ENCODE results near the gene RNFT1. TPM values are rescaled to one million over a fixed set of nuclear protein-coding genes. Genes with fewer than 3 reads are reported as not detected.
"Not testable (repeated sequence)": the region's sequence is repeated elsewhere in the genome, so short reads cannot be mapped to it uniquely, and the experiment has no call there.

Gene RNFT1
- total and polyA plus RNA-seq, 4 experiments from 2014 or later: 23.2 to 40.3 (median 35.1) TPM

GRCh38 chr17:59954856-59955255, 9.7 kb downstream of the RNFT1 start:
- Mint-ChIP-seq H3K27ac (peak overlapping the region in 2 of 7 donors; percentile 19 to 36), H3K9me3 (no peaks in the 10 kb centered on the region), H3K36me3 (peaks cover 22 to 72% of the 10 kb centered on the region in 2 donors), H3K4me3 (no peak overlapping the region), H3K4me1 (peaks cover 9 to 17% (median 14%) of the 10 kb centered on the region in 4 donors), H3K27me3 (no peaks in the 10 kb centered on the region)
- Histone ChIP-seq H3K27ac (ENCODE audit: low read depth, low read length) (no peak overlapping the region), H3K4me1 (ENCODE audit: insufficient read depth, low read length) (no peaks in the 10 kb centered on the region), H3K4me3 (ENCODE audit: low read length in 2 of 2) (no peak overlapping the region), H3K9me3 (ENCODE audit: control insufficient read depth in 1 of 2, low read length in 2 of 2) (no peaks in the 10 kb centered on the region), H3K27me3 (ENCODE audit: insufficient read depth, low read length) (no peaks in the 10 kb centered on the region), H3K36me3 (ENCODE audit: insufficient read depth, low read length) (no peaks in the 10 kb centered on the region)
- ChIA-PET POLR2A (ENCODE audit: partially characterized antibody) (interaction anchor here (1.4 kb wide), 1 partner anchor 10 kb away, joined by 4 read pairs; the partner anchor contains the start of gene RNFT1), CTCF (ENCODE audit: partially characterized antibody) (no interaction called here)
- intact Hi-C loops (cut with micrococcal nuclease): no loop called here
- no peak for DNase-seq

- no peaks in the 10 kb centered on the region for H3K27me3 Mint-ChIP-seq
- H3K36me3 Mint-ChIP-seq: peaks cover 30 to 64% of the 10 kb centered on the region in 2 donors
- H3K9me3 Mint-ChIP-seq: no peaks in the 10 kb centered on the region
- peak overlapping the region in 1 of 7 donors; percentile 22 for H3K27ac Mint-ChIP-seq
- H3K36me3 ChIP-seq (ENCODE audit: insufficient read depth, low read length): peaks cover 17% of the 10 kb centered on the region
- no peak for DNase-seq
- intact Hi-C loops (cut with micrococcal nuclease): no loop called here
- no peak overlapping the region for H3K27ac ChIP-seq (ENCODE audit: low read depth, low read length)
- no peaks in the 10 kb centered on the region for H3K27me3 ChIP-seq (ENCODE audit: insufficient read depth, low read length)
- no peaks in the 10 kb centered on the region for H3K4me1 ChIP-seq (ENCODE audit: insufficient read depth, low read length)
- no peaks in the 10 kb centered on the region for H3K9me3 ChIP-seq (ENCODE audit: control insufficient read depth in 1 of 2, low read length in 2 of 2)
- H3K4me3 Mint-ChIP-seq: no peak overlapping the region
- H3K4me1 Mint-ChIP-seq: peaks cover 3 to 13% (median 4%) of the 10 kb centered on the region in 4 donors
- H3K4me3 ChIP-seq (ENCODE audit: low read length in 2 of 2): no peak overlapping the region
- ChIA-PET POLR2A (ENCODE audit: partially characterized antibody) (interaction anchor here (0.8 kb wide), 1 partner anchor 15 kb away, joined by 4 read pairs; the partner anchor contains the start of gene RNFT1), CTCF (ENCODE audit: partially characterized antibody) (interaction anchor here (1.1 kb wide), 1 partner anchor 8 kb away, joined by 3 read pairs; no protein-coding TSS in a partner anchor)
These were observed 14.5 kb downstream of the RNFT1 start for GRCh38 chr17:59950049-59950448.

- H3K4me3 Mint-ChIP-seq; DNase-seq; intact Hi-C loops (cut with micrococcal nuclease); H3K9me3 ChIP-seq (ENCODE audit: control insufficient read depth in 1 of 2, low read length in 2 of 2); H3K27ac ChIP-seq (ENCODE audit: low read depth, low read length); CTCF ChIA-PET (ENCODE audit: partially characterized antibody); H3K27me3 Mint-ChIP-seq; H3K9me3 Mint-ChIP-seq; POLR2A ChIA-PET (ENCODE audit: partially characterized antibody); H3K4me1 ChIP-seq (ENCODE audit: insufficient read depth, low read length); H3K4me3 ChIP-seq (ENCODE audit: low read length in 2 of 2); H3K27me3 ChIP-seq (ENCODE audit: insufficient read depth, low read length): not testable (repeated sequence)
- H3K27ac Mint-ChIP-seq: peak overlapping the region in 3 of 7 donors; percentile 61 to 65 (median 63)
- peaks cover 3 to 13% (median 3%) of the 10 kb centered on the region in 4 donors for H3K4me1 Mint-ChIP-seq
- H3K36me3 ChIP-seq (ENCODE audit: insufficient read depth, low read length): peaks cover 25% of the 10 kb centered on the region
- peaks cover 25 to 67% of the 10 kb centered on the region in 2 donors for H3K36me3 Mint-ChIP-seq
These were observed 17.2 kb downstream of the RNFT1 start for GRCh38 chr17:59947310-59947709.

GRCh38 chr17:59946433-59946832, 18.1 kb downstream of the RNFT1 start:
- POLR2A ChIA-PET (ENCODE audit: partially characterized antibody); CTCF ChIA-PET (ENCODE audit: partially characterized antibody): not testable (repeated sequence)
- peaks cover 28 to 64% of the 10 kb centered on the region in 2 donors for H3K36me3 Mint-ChIP-seq

GRCh38 chr17:59941131-59941530, 23.4 kb downstream of the RNFT1 start:
- H3K4me3 ChIP-seq (ENCODE audit: low read length in 2 of 2): no peak overlapping the region
- H3K36me3 Mint-ChIP-seq: peaks cover 42 to 67% of the 10 kb centered on the region in 2 donors
- H3K27ac Mint-ChIP-seq: peak overlapping the region in 2 of 7 donors; percentile 18 to 52
- DNase-seq: no peak
- no peaks in the 10 kb centered on the region for H3K9me3 Mint-ChIP-seq
- intact Hi-C loops (cut with micrococcal nuclease): no loop called here
- no peak overlapping the region for H3K4me3 Mint-ChIP-seq
- H3K27ac ChIP-seq (ENCODE audit: low read depth, low read length): no peak overlapping the region
- CTCF ChIA-PET (ENCODE audit: partially characterized antibody): interaction anchor here (0.6 to 1.8 kb wide), 3 partner anchors 27 to 1929 kb away, joined by 3 to 6 read pairs (median 3); no protein-coding TSS in a partner anchor
- peaks cover 40% of the 10 kb centered on the region for H3K36me3 ChIP-seq (ENCODE audit: insufficient read depth, low read length)
- no peaks in the 10 kb centered on the region for H3K9me3 ChIP-seq (ENCODE audit: control insufficient read depth in 1 of 2, low read length in 2 of 2)
- no peaks in the 10 kb centered on the region for H3K27me3 Mint-ChIP-seq
- no peaks in the 10 kb centered on the region for H3K4me1 ChIP-seq (ENCODE audit: insufficient read depth, low read length)
- no peaks in the 10 kb centered on the region for H3K27me3 ChIP-seq (ENCODE audit: insufficient read depth, low read length)
- H3K4me1 Mint-ChIP-seq: peaks cover 0 to 4% (median 0%) of the 10 kb centered on the region in 4 donors
- POLR2A ChIA-PET (ENCODE audit: partially characterized antibody): interaction anchor here (0.8 kb wide), 1 partner anchor 23 kb away, joined by 3 read pairs; the partner anchor contains the start of gene RNFT1

More at GRCh38 chr17:59946433-59946832, 18.1 kb downstream of the RNFT1 start:
- peak overlapping the region in 3 of 7 donors; percentile 18 to 32 (median 29) for H3K27ac Mint-ChIP-seq
- H3K4me3 Mint-ChIP-seq; H3K4me3 ChIP-seq (ENCODE audit: low read length in 2 of 2); H3K27me3 ChIP-seq (ENCODE audit: insufficient read depth, low read length); H3K9me3 Mint-ChIP-seq; H3K4me1 ChIP-seq (ENCODE audit: insufficient read depth, low read length); H3K9me3 ChIP-seq (ENCODE audit: control insufficient read depth in 1 of 2, low read length in 2 of 2); H3K27me3 Mint-ChIP-seq; H3K27ac ChIP-seq (ENCODE audit: low read depth, low read length); intact Hi-C loops (cut with micrococcal nuclease); DNase-seq; H3K4me1 Mint-ChIP-seq: not testable (repeated sequence)
- peaks cover 30% of the 10 kb centered on the region for H3K36me3 ChIP-seq (ENCODE audit: insufficient read depth, low read length)

- DNase-seq; H3K27me3 Mint-ChIP-seq; intact Hi-C loops (cut with micrococcal nuclease); H3K9me3 ChIP-seq (ENCODE audit: control insufficient read depth in 1 of 2, low read length in 2 of 2); H3K27me3 ChIP-seq (ENCODE audit: insufficient read depth, low read length); H3K4me1 ChIP-seq (ENCODE audit: insufficient read depth, low read length); H3K4me1 Mint-ChIP-seq; H3K4me3 Mint-ChIP-seq; H3K9me3 Mint-ChIP-seq; H3K27ac ChIP-seq (ENCODE audit: low read depth, low read length); H3K4me3 ChIP-seq (ENCODE audit: low read length in 2 of 2): not testable (repeated sequence)
- Mint-ChIP-seq H3K27ac (peak overlapping the region in 1 of 7 donors; percentile 52), H3K36me3 (peaks cover 40 to 67% of the 10 kb centered on the region in 2 donors)
- H3K36me3 ChIP-seq (ENCODE audit: insufficient read depth, low read length): peaks cover 40% of the 10 kb centered on the region
- CTCF ChIA-PET (ENCODE audit: partially characterized antibody): interaction anchor here (0.7 to 1.8 kb wide), 2 partner anchors 26 to 1930 kb away, joined by 3 to 6 read pairs; no protein-coding TSS in a partner anchor
- POLR2A ChIA-PET (ENCODE audit: partially characterized antibody): interaction anchor here (0.8 kb wide), 1 partner anchor 24 kb away, joined by 3 read pairs; the partner anchor contains the start of gene RNFT1
These were observed 23.8 kb downstream of the RNFT1 start for GRCh38 chr17:59940697-59941096.

- H3K27me3 ChIP-seq (ENCODE audit: insufficient read depth, low read length); H3K27me3 Mint-ChIP-seq; intact Hi-C loops (cut with micrococcal nuclease); H3K9me3 Mint-ChIP-seq; H3K4me1 ChIP-seq (ENCODE audit: insufficient read depth, low read length); DNase-seq; H3K4me3 ChIP-seq (ENCODE audit: low read length in 2 of 2); H3K4me3 Mint-ChIP-seq; POLR2A ChIA-PET (ENCODE audit: partially characterized antibody); H3K27ac ChIP-seq (ENCODE audit: low read depth, low read length); H3K4me1 Mint-ChIP-seq; H3K9me3 ChIP-seq (ENCODE audit: control insufficient read depth in 1 of 2, low read length in 2 of 2): not testable (repeated sequence)
- CTCF ChIA-PET (ENCODE audit: partially characterized antibody): interaction anchor here (1.6 kb wide), 1 partner anchor 19 kb away, joined by 6 read pairs; no protein-coding TSS in a partner anchor
- Mint-ChIP-seq H3K36me3 (peaks cover 60 to 83% of the 10 kb centered on the region in 2 donors), H3K27ac (peak overlapping the region in 1 of 7 donors; percentile 34)
- H3K36me3 ChIP-seq (ENCODE audit: insufficient read depth, low read length): peaks cover 35% of the 10 kb centered on the region
These were observed 31.2 kb downstream of the RNFT1 start for GRCh38 chr17:59933317-59933716.

Data from CD4-positive, alpha-beta memory T cell (primary cell).